Effector CD4-positive, alpha-beta T cell (primary cell): ENCODE data around the gene PLCD1.
"Not testable (repeated sequence)": the region's sequence is repeated elsewhere in the genome, so short reads cannot be mapped to it uniquely, and the experiment has no call there.

Source experiments
- DNase-seq: peaks from one replicate; pipeline ENCODE4 v3.0.0-alpha.2; 2020
- total RNA-seq: gene quantifications from one replicate; lab custom pipeline; 2026; lab: John Stamatoyannopoulos, UW

Gene PLCD1
- total RNA-seq, result 51.0 reads per million, percentile 68 among the genes with 10 or more reads in this experiment

DNA sequence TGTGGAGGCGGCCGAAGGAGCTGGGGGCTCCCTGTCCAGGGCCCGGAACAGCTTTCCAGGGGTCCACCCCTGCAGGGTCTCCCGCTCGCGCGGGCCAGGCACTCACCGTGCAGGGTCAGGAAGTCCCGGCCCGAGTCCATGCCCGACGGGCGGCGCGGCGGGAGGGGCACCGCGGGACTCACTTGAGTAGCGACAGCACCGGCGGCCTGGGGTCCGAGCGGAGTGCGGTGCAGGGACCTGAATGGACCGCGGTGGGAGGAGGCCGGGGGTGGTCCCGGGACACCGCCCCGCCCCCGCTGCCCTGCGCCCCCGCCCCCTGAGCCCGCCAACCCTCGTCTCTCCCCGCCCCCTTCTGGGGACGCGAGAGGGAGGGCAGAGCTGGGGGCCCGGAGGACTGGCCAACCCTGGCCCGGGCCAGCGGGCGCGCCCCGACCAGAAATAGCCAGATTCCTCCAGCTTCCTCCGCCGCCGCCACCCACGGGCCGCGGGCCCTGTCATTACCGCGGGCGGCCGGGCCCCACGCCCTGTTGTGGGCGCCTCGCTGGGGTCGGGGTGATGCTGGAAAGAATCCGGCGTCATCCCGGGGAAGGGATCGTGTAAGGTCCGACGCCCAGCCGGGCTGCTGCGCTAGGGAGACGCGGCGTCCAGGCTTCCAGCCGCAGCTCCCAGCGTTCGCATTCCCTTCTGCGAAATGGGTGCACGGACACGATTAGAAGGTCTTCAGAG is at the start of gene PLCD1:
PLCD1 (minus strand) TSS at position 243 of the 726 bp plus-strand sequence; CDS start at position 140, 103 bp downstream.
- DNase-seq, result peak; percentile 39

GRCh38 chr3:38077073-38077472 is 47.6 kb upstream of the PLCD1 start:
- not testable (repeated sequence) for DNase-seq

GRCh38 chr3:38070013-38070412 is 40.6 kb upstream of the PLCD1 start:
- no peak for DNase-seq

GRCh38 chr3:38067508-38068233 is 38.2 kb upstream of the PLCD1 start:
- no peak for DNase-seq

- not testable (repeated sequence) for DNase-seq
These were observed 35.0 kb upstream of the PLCD1 start for GRCh38 chr3:38064453-38064852.

DNA sequence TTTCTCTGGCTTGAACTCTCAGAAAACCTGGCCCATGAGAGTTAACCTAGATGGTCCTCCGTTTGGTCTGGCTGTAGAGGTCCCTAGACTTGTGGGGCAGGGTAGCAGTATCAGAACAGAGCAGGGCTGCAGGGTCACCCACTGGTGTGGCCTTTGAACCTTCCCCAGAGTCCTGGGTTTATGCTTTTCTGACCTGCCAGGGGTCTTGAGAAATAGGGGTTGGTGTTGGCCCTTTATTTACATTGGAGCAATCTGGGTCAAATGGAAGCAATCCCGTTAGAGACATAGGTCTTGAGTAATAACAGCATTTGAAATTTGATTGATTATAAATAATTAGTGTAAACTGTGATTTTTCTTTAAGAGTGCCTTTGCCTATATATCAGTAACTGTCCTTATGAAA is 33.4 kb upstream of the PLCD1 start:
- no peak for DNase-seq

GRCh38 chr3:38059591-38059990 is 30.1 kb upstream of the PLCD1 start:
- DNase-seq, result no peak

DNA sequence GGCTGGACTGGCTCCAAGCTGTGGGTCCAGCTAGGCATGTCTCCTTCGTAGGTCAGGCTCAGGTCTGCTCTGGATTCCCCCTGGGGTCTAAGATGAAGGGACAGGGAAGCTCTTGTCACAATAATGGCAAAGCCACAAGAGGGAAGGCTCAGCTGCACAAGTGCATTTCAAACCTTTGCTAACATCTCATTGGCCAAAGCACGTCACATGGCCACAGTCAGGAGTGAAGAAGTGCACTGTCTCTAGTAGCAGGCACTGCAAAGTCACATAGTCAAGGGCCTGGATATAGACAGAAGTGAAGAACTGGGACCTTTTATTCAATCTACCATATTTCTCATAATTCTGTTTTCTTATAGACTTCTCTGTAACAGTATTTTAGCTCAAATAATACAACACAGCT is 29.7 kb upstream of the PLCD1 start:
- DNase-seq, result no peak

DNA sequence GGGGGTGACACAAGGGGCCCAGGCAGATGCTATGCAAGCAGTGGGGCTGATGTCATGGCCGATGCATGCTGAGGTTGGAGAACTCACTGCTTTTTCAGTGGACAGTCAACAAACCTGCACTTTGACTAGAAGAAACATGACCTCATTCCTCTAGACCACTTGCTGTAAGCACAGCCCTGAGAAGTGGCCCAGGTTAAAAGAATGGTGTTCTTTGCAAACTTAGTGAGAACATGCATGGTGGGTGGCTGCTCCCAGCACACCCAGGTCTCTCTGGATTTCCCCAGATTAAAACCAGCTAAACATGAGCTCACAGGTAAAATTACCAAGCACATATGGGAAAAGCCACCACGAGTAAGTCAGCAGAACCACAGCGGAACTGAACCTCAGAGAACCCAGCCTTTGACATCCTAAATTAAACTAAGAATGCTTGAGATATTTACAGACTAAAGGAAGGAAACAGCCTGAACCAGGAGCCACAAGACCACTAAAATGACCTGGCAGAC is 25.1 kb upstream of the PLCD1 start:
- DNase-seq, result no peak

DNA sequence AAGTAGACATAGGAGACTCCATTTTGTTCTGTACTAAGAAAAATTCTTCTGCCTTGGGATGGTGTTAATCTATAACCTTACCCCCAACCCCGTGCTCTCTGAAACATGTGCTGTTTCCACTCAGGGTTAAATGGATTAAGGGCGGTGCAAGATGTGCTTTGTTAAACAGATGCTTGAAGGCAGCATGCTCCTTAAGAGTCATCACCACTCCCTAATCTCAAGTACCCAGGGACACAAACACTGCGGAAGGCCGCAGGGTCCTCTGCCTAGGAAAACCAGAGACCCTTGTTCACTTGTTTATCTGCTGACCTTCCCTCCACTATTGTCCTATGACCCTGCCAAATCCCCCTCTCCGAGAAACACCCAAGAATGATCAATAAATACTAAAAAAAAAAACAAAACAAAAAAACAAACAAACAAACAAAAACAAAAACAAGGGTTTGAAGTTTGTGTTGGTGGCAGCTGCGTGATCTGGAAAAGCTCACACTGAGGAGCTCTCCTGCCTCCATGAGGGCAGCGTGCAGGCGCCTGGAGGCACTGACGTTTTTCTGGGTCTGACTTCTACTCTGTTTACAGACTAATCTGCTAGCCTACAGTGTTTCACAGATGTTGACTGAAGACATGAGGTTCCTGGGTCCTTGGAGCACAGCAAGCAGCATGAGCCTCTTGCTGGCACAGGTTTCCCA is 24.5 kb upstream of the PLCD1 start:
- DNase-seq, result not testable (repeated sequence)

DNA sequence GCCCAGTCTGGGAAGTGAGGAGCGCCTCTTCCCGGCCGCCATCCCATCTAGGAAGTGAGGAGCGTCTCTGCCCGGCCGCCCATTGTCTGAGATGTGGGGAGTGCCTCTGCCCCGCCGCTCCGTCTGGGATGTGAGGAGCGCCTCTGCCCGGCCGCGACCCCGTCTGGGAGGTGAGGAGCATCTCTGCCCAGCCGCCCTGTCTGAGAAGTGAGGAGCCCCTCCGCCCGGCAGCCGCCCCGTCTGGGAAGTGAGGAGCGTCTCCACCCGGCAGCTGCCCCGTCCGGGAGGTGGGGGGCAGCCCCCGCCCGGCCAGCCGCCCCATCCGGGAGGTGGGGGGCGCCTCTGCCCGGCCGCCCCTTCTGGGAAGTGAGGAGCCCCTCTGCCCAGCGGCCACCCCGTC is 23.8 kb upstream of the PLCD1 start:
- DNase-seq, result not testable (repeated sequence)

GRCh38 chr3:38051131-38051530 is 21.7 kb upstream of the PLCD1 start:
- no peak for DNase-seq

DNA sequence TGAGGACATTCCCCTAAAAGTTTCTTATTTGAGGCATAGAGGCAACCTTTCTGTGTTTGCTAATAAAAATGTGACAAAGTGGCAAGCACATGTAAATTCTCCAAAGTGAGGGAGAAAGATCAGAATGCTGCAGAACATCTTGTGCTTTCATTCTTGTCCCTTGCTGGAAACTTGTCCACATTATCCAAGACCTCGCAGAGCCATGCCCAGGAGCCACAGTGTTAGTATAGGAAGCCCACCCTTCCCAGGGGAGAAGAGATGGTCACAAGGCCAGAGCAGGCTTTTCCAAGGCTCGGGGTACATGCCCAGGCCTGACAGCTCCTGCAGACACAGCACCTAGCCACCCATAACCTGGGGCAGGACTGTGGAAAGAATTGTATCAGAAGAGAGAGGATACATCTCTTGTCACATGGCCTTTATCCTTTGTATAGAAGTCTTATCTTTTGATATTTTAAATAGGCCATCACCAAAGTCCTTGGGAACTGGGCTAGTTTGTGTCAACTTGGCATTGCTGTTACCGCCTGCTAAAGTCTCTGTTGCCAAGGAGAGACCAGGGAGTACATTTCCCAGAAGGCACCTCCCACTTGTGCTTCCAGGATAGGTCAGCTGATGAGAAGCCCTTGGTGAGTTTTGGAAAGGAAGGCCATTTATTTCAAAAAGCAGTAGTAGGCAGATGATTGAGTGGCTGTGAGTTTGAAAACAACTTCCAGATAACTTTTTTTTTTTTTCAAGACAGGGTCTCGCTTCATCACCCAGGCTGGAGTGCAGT is 20.1 kb upstream of the PLCD1 start:
- DNase-seq, result no peak

DNA sequence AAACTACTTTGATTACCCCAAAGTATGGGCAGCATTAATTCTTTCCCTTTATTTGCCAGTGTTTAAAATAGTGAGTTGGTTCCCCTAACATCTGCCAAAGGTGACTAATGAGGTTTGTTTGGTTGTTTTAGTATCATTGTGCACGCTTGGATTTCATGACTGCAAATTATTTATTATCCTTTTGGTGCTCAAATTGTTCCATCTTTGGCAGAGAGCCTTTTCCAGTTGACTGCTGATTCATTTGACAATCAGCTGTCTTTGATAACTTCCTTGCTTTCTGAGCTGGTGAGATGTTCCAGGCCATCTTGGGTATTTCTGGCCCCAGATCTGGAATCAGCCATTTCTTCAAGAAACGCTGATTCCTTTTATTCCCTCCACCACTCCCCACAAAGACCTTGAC is 18.5 kb upstream of the PLCD1 start:
- no peak for DNase-seq

GRCh38 chr3:38046821-38047220 is 17.4 kb upstream of the PLCD1 start:
- no peak for DNase-seq

GRCh38 chr3:38046027-38046426 is 16.6 kb upstream of the PLCD1 start:
- DNase-seq, result no peak

DNA sequence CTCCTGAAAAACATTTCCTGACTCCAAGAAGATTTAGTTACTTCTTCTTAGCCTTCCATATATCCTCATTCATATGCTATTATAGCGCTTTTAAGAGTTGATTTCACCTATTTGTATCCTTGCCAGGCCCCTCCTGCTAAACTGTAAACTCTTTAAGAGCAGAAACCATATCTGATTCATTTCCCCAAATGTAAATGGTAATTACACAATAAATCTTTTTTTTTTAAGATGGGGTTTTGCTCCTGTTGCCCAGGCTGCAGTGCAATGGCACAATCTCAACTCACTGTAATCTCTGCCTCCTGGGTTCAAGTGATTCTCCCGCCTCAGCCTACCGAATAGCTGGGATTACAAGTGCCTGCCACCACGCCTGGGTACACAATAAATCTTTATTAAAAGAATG is 14.0 kb upstream of the PLCD1 start:
- no peak for DNase-seq

DNA sequence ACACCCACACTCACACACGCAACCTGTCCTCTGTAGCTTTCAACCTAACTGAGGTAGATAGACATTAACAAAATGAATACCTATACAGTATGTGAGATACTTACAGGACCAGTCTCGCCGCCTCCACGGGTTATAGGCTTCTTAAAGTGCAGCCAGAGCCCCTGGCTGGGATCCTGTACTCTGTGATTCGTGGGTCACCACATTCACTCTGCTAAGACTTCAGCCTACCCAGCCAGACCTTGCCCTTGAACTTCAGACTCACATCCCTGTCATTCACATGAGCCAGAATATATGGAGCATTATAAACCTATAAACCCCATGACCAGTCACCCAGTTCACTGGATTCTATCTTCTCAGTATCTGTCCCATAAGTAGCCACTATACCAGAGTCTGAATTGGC is 11.0 kb upstream of the PLCD1 start:
- DNase-seq, result no peak

GRCh38 chr3:38039899-38040261 is 10.4 kb upstream of the PLCD1 start:
- DNase-seq, result peak; percentile 47

DNA sequence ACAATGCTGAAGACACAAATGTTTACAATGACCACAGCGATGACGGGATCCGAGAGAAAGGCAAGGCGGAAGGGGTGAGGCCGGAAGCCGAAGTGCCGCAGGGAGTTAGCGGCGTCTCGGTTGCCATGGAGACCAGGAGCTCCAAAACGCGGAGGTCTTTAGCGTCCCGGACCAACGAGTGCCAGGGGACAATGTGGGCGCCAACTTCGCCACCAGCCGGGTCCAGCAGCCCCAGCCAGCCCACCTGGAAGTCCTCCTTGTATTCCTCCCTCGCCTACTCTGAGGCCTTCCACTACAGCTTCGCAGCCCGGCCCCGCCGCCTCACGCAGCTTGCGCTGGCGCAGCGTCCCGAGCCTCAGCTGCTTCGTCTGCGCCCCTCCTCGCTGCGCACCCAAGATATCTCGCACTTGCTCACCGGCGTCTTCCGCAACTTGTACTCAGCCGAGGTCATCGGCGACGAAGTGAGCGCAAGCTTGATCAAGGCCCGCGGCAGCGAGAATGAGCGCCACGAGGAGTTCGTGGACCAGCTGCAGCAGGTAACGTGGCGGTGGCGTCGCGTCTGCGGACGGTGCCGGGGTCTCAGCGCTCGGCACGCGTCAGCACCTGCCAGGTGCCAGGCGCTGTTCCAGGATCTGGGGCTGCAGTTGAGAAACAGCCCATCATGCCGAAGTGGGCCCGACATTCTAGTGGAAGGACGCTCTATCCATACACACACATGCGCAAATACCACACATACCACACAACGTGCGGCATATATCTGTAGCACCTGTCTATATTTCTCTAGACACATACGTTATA is 9.9 kb upstream of the PLCD1 start, which contains the start of gene DLEC1:
DLEC1 (plus strand) TSS at position 108 of the 798 bp plus-strand sequence; CDS start at position 126, 18 bp downstream.
- DNase-seq, result peak; percentile 77

- DNase-seq, result peak; percentile 31
These were observed 9.0 kb upstream of the PLCD1 start for GRCh38 chr3:38038447-38038911.

DNA sequence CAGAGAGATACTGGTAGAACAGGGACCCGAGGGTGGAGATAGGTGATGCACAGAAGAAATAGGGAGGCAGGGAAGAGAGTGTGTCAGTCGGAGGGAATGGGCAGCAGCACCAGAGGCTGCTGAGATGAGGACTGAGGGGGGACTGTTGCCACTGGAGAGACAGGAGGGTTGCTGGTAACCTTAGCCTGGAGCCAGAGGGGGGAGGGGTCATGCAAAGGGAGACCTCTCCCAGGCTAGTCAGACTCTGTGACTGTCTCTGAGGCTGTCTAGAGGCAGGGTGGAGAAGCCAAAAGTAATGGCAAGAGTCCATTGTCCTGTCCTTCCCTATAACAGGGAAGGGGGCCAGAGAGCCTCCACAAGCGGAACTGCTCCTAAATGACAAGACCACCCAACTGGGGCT is 7.5 kb upstream of the PLCD1 start:
- DNase-seq, result no peak
